PC-3 (cell line): ENCODE measurements around the gene ULK4. TPM values are rescaled to one million over a fixed set of nuclear protein-coding genes. Genes with fewer than 3 reads are reported as not detected.

ENCODE experiments used
- ATAC-seq: fragments of 200-7000 bp; cut with Tn5 transposase; 2 replicates; pipeline ENCODE4 v1.9.1; 2020; ENCODE audit warnings: mild to moderate bottlenecking, moderate library complexity
- BruUV-seq: library from RNA; stranded (reverse); fragments of 400-500 nt; replicated peaks from 2 replicates; lab custom pipeline; 2021; lab: Mats Ljungman, UMichigan
- CTCF ChIA-PET: fragments of 300-600 bp; sonication (Branson Sonifier 250); formaldehyde crosslinking; loops from one replicate; lab custom pipeline; 2022; ENCODE audit warnings: antibody characterized with exemption; lab: Charles Lee
- POLR2A ChIA-PET: fragments of 300-600 bp; sonication (Branson Sonifier 250); formaldehyde crosslinking; loops from one replicate; lab custom pipeline; 2022; ENCODE audit warnings: antibody characterized with exemption; ENCODE audit not compliant: unreplicated experiment; lab: Charles Lee
- DNase-seq: peaks from one replicate; pipeline ENCODE4 v3.0.0-alpha.2; 2015
- H2AFZ ChIP-seq: fragments of 300-600 bp; sonication (generic); 2 replicates; pipeline ENCODE4 v1.6.0; 2016; ENCODE audit warnings: antibody characterized with exemption, low read length
- H3F3A ChIP-seq: fragments of 300-600 bp; sonication (generic); one replicate; pipeline ENCODE4 v1.6.0; 2017; ENCODE audit warnings: antibody characterized with exemption, low read length, control low read depth, mild to moderate bottlenecking; ENCODE audit not compliant: unreplicated experiment
- H3K27ac ChIP-seq: fragments of 300-600 bp; sonication (generic); 2 replicates; pipeline ENCODE4 v1.5.1; 2016; ENCODE audit warnings: mild to moderate bottlenecking, low read length
- H3K27me3 ChIP-seq: fragments of 300-600 bp; sonication (generic); 2 replicates; pipeline ENCODE4 v1.6.1; 2016; ENCODE audit warnings: low read length, mixed read lengths
- H3K36me3 ChIP-seq: fragments of 300-600 bp; sonication (generic); 2 replicates; pipeline ENCODE4 v1.6.1; 2016; ENCODE audit warnings: low read depth, mixed run types, low read length, mixed read lengths
- H3K4me1 ChIP-seq: fragments of 300-600 bp; sonication (generic); 2 replicates; pipeline ENCODE4 v1.5.1; 2016; ENCODE audit warnings: low read length; ENCODE audit not compliant: insufficient read depth
- H3K4me2 ChIP-seq: fragments of 300-600 bp; sonication (generic); 2 replicates; pipeline ENCODE4 v1.6.0; 2016; ENCODE audit warnings: low read length
- H3K4me3 ChIP-seq: fragments of 300-600 bp; sonication (generic); 2 replicates; pipeline ENCODE4 v1.5.1; 2016; ENCODE audit warnings: mild to moderate bottlenecking, low read length, mixed read lengths
- H3K79me2 ChIP-seq: fragments of 300-600 bp; sonication (generic); 2 replicates; pipeline ENCODE4 v1.6.1; 2017; ENCODE audit warnings: low read length, mixed read lengths
- H3K9ac ChIP-seq: fragments of 300-600 bp; sonication (generic); 2 replicates; pipeline ENCODE4 v1.6.0; 2016; ENCODE audit warnings: mild to moderate bottlenecking, low read length
- H3K9me2 ChIP-seq: fragments of 300-600 bp; sonication (generic); replicated peaks from 2 replicates; pipeline ENCODE4 v1.6.1; 2016; ENCODE audit warnings: mixed run types, low read length, mixed read lengths
- H3K9me3 ChIP-seq: fragments of 300-600 bp; sonication (generic); 2 replicates; pipeline ENCODE4 v1.6.1; 2016; ENCODE audit warnings: low read length, mixed read lengths
- H4K20me1 ChIP-seq: fragments of 300-600 bp; sonication (generic); 2 replicates; pipeline ENCODE4 v1.6.1; 2016; ENCODE audit warnings: low read length, mixed read lengths
- EZH2 ChIP-seq: fragments of 300-600 bp; sonication (generic); IDR thresholded peaks from one replicate; pipeline ENCODE4 v1.6.1; 2017; ENCODE audit warnings: antibody characterized with exemption, mild to moderate bottlenecking, low read length; ENCODE audit not compliant: unreplicated experiment
- EZH2phosphoT487 ChIP-seq: fragments of 300-600 bp; sonication (generic); IDR thresholded peaks from 2 replicates; pipeline ENCODE4 v1.6.1; 2018; ENCODE audit warnings: mild to moderate bottlenecking, antibody characterized with exemption, low read length, borderline replicate concordance
- intact Hi-C: fragments of 100-400 bp; cut with micrococcal nuclease; formaldehyde crosslinking; loops from 2 replicates; pipeline ENCODE4 v1.9.0; 2023
- total RNA-seq: library from RNA; depleted of rRNA; stranded (reverse); fragments of >200 nt; gene quantifications from 2 replicates; pipeline ENCODE4 v1.2.3, GENCODE V29; 2014
- TF ChIP-seq, protein P1 (sequence below): fragments of 300-600 bp; sonication (generic); conservative IDR thresholded peaks from 2 replicates; pipeline ENCODE4 v1.5.1; 2017; ENCODE audit warnings: antibody characterized with exemption, low read depth, mild to moderate bottlenecking, low read length

The ULK4 gene
- total RNA-seq, 1 experiment from 2014 or later, result 4.8 TPM

GRCh38 chr3:41893977-41894376 is 67.9 kb downstream of the ULK4 start:
- ATAC-seq (peak; percentile 69), DNase-seq (peak; percentile 71)
- intact Hi-C loops, result loop anchor here (1.0 to 10.0 kb wide), 5 partner anchors 127 to 551 kb away; no protein-coding TSS in a partner anchor
- no peaks in the 10 kb centered on the region for H3K9me2 ChIP-seq
- CTCF ChIA-PET, result no interaction called here
- no peaks in the 10 kb centered on the region for H3F3A ChIP-seq
- H2AFZ ChIP-seq, result no peak overlapping the region
- H3K27me3 ChIP-seq, result no peaks in the 10 kb centered on the region
- H4K20me1 ChIP-seq, result no peaks in the 10 kb centered on the region
- no peaks in the 10 kb centered on the region for H3K4me1 ChIP-seq
- no peak overlapping the region for H3K27ac ChIP-seq
- no peak overlapping the region for H3K4me2 ChIP-seq
- no peaks in the 10 kb centered on the region for H3K79me2 ChIP-seq
- peaks cover 8% of the 10 kb centered on the region; the same call in 1 of the 2 replicates for H3K36me3 ChIP-seq
- H3K4me3 ChIP-seq, result no peak overlapping the region
- POLR2A ChIA-PET, result no interaction called here
- TF ChIP-seq EZH2phosphoT487, result no peak
- TF ChIP-seq, protein P1, sequence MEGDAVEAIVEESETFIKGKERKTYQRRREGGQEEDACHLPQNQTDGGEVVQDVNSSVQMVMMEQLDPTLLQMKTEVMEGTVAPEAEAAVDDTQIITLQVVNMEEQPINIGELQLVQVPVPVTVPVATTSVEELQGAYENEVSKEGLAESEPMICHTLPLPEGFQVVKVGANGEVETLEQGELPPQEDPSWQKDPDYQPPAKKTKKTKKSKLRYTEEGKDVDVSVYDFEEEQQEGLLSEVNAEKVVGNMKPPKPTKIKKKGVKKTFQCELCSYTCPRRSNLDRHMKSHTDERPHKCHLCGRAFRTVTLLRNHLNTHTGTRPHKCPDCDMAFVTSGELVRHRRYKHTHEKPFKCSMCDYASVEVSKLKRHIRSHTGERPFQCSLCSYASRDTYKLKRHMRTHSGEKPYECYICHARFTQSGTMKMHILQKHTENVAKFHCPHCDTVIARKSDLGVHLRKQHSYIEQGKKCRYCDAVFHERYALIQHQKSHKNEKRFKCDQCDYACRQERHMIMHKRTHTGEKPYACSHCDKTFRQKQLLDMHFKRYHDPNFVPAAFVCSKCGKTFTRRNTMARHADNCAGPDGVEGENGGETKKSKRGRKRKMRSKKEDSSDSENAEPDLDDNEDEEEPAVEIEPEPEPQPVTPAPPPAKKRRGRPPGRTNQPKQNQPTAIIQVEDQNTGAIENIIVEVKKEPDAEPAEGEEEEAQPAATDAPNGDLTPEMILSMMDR, result peak; percentile 77
- no TSS peak for BruUV-seq
- H3K9ac ChIP-seq, result no peak overlapping the region
- H3K9me3 ChIP-seq, result peaks cover 9% of the 10 kb centered on the region

GRCh38 chr3:41888368-41889076 is 73.4 kb downstream of the ULK4 start:
- intact Hi-C loops, result loop anchor here (10.0 kb wide), 1 partner anchor 1694 kb away; no protein-coding TSS in a partner anchor
- peak; percentile 71 for ATAC-seq

More at GRCh38 chr3:41888368-41889076, 73.4 kb downstream of the ULK4 start:
- POLR2A ChIA-PET, result no interaction called here
- peak; percentile 49 for DNase-seq
- H2AFZ ChIP-seq, result no peak overlapping the region
- no TSS peak for BruUV-seq
- H3K27ac ChIP-seq, result no peak overlapping the region
- no peaks in the 10 kb centered on the region for H4K20me1 ChIP-seq
- H3K4me2 ChIP-seq, result no peak overlapping the region
- H3K4me1 ChIP-seq, result no peaks in the 10 kb centered on the region
- H3K36me3 ChIP-seq, result peaks cover 8% of the 10 kb centered on the region; the same call in 1 of the 2 replicates
- peaks cover 9% of the 10 kb centered on the region for H3K9me3 ChIP-seq
- CTCF ChIA-PET, result no interaction called here
- H3K9me2 ChIP-seq, result no peaks in the 10 kb centered on the region
- H3K4me3 ChIP-seq, result no peak overlapping the region
- no peak for TF ChIP-seq EZH2phosphoT487
- TF ChIP-seq, protein P1, result no peak
- TF ChIP-seq EZH2, result no peak
- no peaks in the 10 kb centered on the region for H3K27me3 ChIP-seq
- no peak overlapping the region for H3K9ac ChIP-seq
- H3F3A ChIP-seq, result no peaks in the 10 kb centered on the region
- no peaks in the 10 kb centered on the region for H3K79me2 ChIP-seq
